ENCODE measurements around the gene CERCAM.
"Not testable (repeated sequence)": the region's sequence is repeated elsewhere in the genome, so short reads cannot be mapped to it uniquely, and the experiment has no call there.

The CERCAM gene

GRCh38 chr9:128422783-128423150, 2.1 kb downstream of the CERCAM start:
- H3K27ac ChIP-seq = no peak overlapping the region
- TF ChIP-seq CTCF (conservative IDR thresholded peaks at IDR 0.05) = no peak

GRCh38 chr9:128423356-128423755, 2.7 kb downstream of the CERCAM start:
- not testable (repeated sequence) for H3K27ac ChIP-seq

- TF ChIP-seq CTCF (conservative IDR thresholded peaks at IDR 0.05) = no peak
- no peak overlapping the region for H3K27ac ChIP-seq
These were observed 3.7 kb downstream of the CERCAM start for GRCh38 chr9:128424268-128424780.

GRCh38 chr9:128428644-128429512, 8.2 kb downstream of the CERCAM start:
- H3K27ac ChIP-seq = no peak overlapping the region
- TF ChIP-seq CTCF (conservative IDR thresholded peaks at IDR 0.05) = no peak

- TF ChIP-seq CTCF (conservative IDR thresholded peaks at IDR 0.05) = no peak
- H3K27ac ChIP-seq = no peak overlapping the region
These were observed 8.9 kb downstream of the CERCAM start for GRCh38 chr9:128429513-128430086.

- TF ChIP-seq CTCF (conservative IDR thresholded peaks at IDR 0.05) = no peak
- no peak overlapping the region for H3K27ac ChIP-seq
These were observed 10.6 kb downstream of the CERCAM start for GRCh38 chr9:128431207-128431606.

GRCh38 chr9:128434340-128434739, 13.7 kb downstream of the CERCAM start:
- no peak overlapping the region for H3K27ac ChIP-seq
- no peak for TF ChIP-seq CTCF (conservative IDR thresholded peaks at IDR 0.05)

GRCh38 chr9:128435611-128436010, 15.0 kb downstream of the CERCAM start:
- no peak for TF ChIP-seq CTCF (conservative IDR thresholded peaks at IDR 0.05)
- no peak overlapping the region for H3K27ac ChIP-seq
